GM18498 (cell line): ENCODE results near the gene ZDHHC20.

Experiments
- ATAC-seq: cut with Tn5 transposase; IDR thresholded peaks from one replicate; pipeline ENCODE4 v1.9.1; 2021; ENCODE audit warnings: mild to moderate bottlenecking, moderate library complexity; ENCODE audit not compliant: unreplicated experiment

ZDHHC20 gene

GRCh38 chr13:21362741-21363140 is 96.4 kb downstream of the ZDHHC20 start:
- no peak for ATAC-seq

- no peak for ATAC-seq
Measured at GRCh38 chr13:21361706-21362105, 97.4 kb downstream of the ZDHHC20 start.

- no peak for ATAC-seq
Measured at GRCh38 chr13:21361123-21361522, 98.0 kb downstream of the ZDHHC20 start.

- no peak for ATAC-seq
Measured at GRCh38 chr13:21360463-21360862, 98.6 kb downstream of the ZDHHC20 start.

- no peak for ATAC-seq
Measured at GRCh38 chr13:21359855-21360254, 99.2 kb downstream of the ZDHHC20 start.

GRCh38 chr13:21355304-21355703 is 103.8 kb downstream of the ZDHHC20 start:
- no peak for ATAC-seq

- no peak for ATAC-seq
Measured at GRCh38 chr13:21354721-21355120, 104.4 kb downstream of the ZDHHC20 start.

GRCh38 chr13:21348488-21349120 is 110.5 kb downstream of the ZDHHC20 start:
- no peak for ATAC-seq

- ATAC-seq, result no peak
Measured at GRCh38 chr13:21347753-21348318, 111.3 kb downstream of the ZDHHC20 start.

GRCh38 chr13:21344662-21345176 is 114.4 kb downstream of the ZDHHC20 start:
- peak; percentile 62 for ATAC-seq

GRCh38 chr13:21343659-21344058 is 115.4 kb downstream of the ZDHHC20 start:
- no peak for ATAC-seq

GRCh38 chr13:21342699-21343442 is 116.2 kb downstream of the ZDHHC20 start:
- ATAC-seq, result no peak

- ATAC-seq, result no peak
Measured at GRCh38 chr13:21341637-21342422, 117.3 kb downstream of the ZDHHC20 start.

GRCh38 chr13:21338639-21339278 is 120.3 kb downstream of the ZDHHC20 start:
- no peak for ATAC-seq

- no peak for ATAC-seq
Measured at GRCh38 chr13:21338156-21338555, 120.9 kb downstream of the ZDHHC20 start.

- ATAC-seq, result no peak
Measured at GRCh38 chr13:21336609-21337349, 122.3 kb downstream of the ZDHHC20 start.

GRCh38 chr13:21333186-21333585 is 125.9 kb downstream of the ZDHHC20 start:
- ATAC-seq, result no peak

GRCh38 chr13:21330126-21330861 is 128.8 kb downstream of the ZDHHC20 start:
- ATAC-seq, result peak; percentile 85

- ATAC-seq, result no peak
Measured at GRCh38 chr13:21328836-21329477, 130.1 kb downstream of the ZDHHC20 start.
